CD4-positive, alpha-beta T cell (primary cell): ENCODE results near the gene FYN. TPM values are rescaled to one million over a fixed set of nuclear protein-coding genes. Genes with fewer than 3 reads are reported as not detected.

ENCODE experiments used
- ATAC-seq: fragments of 200-7000 bp; cut with Tn5 transposase; one replicate; pipeline ENCODE4 v1.10.0; 2022; ENCODE audit warnings: mild to moderate bottlenecking; ENCODE audit not compliant: poor library complexity
- CTCF ChIA-PET: fragments of 350-600 bp; sonication (Branson Sonifier 250); formaldehyde crosslinking; loops from one replicate; lab custom pipeline; 2021; ENCODE audit warnings: antibody characterized with exemption, inconsistent platforms; lab: Charles Lee
- POLR2A ChIA-PET: fragments of 350-600 bp; sonication (Branson Sonifier 250); formaldehyde crosslinking; loops from one replicate; lab custom pipeline; 2021; ENCODE audit warnings: antibody characterized with exemption, inconsistent platforms; lab: Charles Lee
- DNase-seq, 14 experiments: peaks; one replicate each; pipeline ENCODE4 v3.0.0-alpha.2; 2013 to 2020; ENCODE audit warnings: mixed read lengths in 2 of 14
- H3K27ac ChIP-seq, 2 donors: one replicate each; pipeline versions ENCODE4 v1.5.1 to v1.7.0; 2013; ENCODE audit warnings: low read length in 2 of 2, low read depth in 1 of 2, mild to moderate bottlenecking in 1 of 2
- H3K27me3 ChIP-seq, 2 experiments: 1 replicate in 1 of 2; 2 replicates in 1 of 2; pipeline versions ENCODE4 v1.6.1 to v1.7.0; 2013; ENCODE audit warnings: low read length in 2 of 2, control low read depth in 1 of 2, mild to moderate bottlenecking in 1 of 2, moderate library complexity in 1 of 2; ENCODE audit not compliant: insufficient read depth in 2 of 2, control insufficient read depth in 1 of 2
- H3K36me3 ChIP-seq: one replicate; pipeline ENCODE4 v1.6.1; 2013; ENCODE audit warnings: low read length, control low read depth; ENCODE audit not compliant: insufficient read depth
- H3K4me1 ChIP-seq: one replicate; pipeline ENCODE4 v1.6.1; 2013; ENCODE audit warnings: low read length, control low read depth; ENCODE audit not compliant: insufficient read depth
- H3K4me3 ChIP-seq: one replicate; pipeline ENCODE4 v1.5.1; 2013; ENCODE audit warnings: mild to moderate bottlenecking, low read length, moderate library complexity
- H3K9me3 ChIP-seq, 2 experiments: 1 replicate in 1 of 2; 2 replicates in 1 of 2; pipeline versions ENCODE4 v1.6.1 to v1.7.0; 2013; ENCODE audit warnings: low read length in 2 of 2, mild to moderate bottlenecking in 2 of 2, control low read depth in 1 of 2, moderate library complexity in 1 of 2; ENCODE audit not compliant: control insufficient read depth in 1 of 2, insufficient read depth in 1 of 2
- H3K27ac Mint-ChIP-seq: one replicate; pipeline ENCODE4 v1.8.0; 2020; ENCODE audit warnings: mixed read lengths
- H3K27me3 Mint-ChIP-seq: one replicate; pipeline ENCODE4 v1.8.0; 2021; ENCODE audit warnings: mixed read lengths
- H3K36me3 Mint-ChIP-seq: one replicate; pipeline ENCODE4 v1.8.0; 2021; ENCODE audit warnings: low read depth, mixed read lengths
- H3K4me1 Mint-ChIP-seq: one replicate; pipeline ENCODE4 v1.8.0; 2021; ENCODE audit warnings: low read depth, mixed read lengths
- H3K4me3 Mint-ChIP-seq: one replicate; pipeline ENCODE4 v1.8.0; 2020; ENCODE audit warnings: mild to moderate bottlenecking, mixed read lengths
- H3K9me3 Mint-ChIP-seq: one replicate; pipeline ENCODE4 v1.8.0; 2020; ENCODE audit warnings: mixed read lengths
- intact Hi-C, 2 experiments: fragments of 100-400 bp; cut with DNase I in 1 of 2; cut with micrococcal nuclease in 1 of 2; formaldehyde crosslinking; loops; one replicate each; pipeline versions ENCODE4 v1.15.1 to v1.9.0; 2023 to 2025; cut with DNase I, micrococcal nuclease
- total RNA-seq, 174 experiments: library from RNA in 2 of 174; stranded (reverse) in 2 of 174; gene quantifications; one replicate each; pipeline ENCODE4 v1.2.3 and lab custom pipeline; 2021 to 2026
- TF ChIP-seq, protein P1 (sequence below): fragments of 200-600 bp; IDR thresholded peaks from one replicate; pipeline ENCODE4 v1.8.0; 2022; ENCODE audit warnings: antibody characterized with exemption, mild to moderate bottlenecking

Gene FYN
- total RNA-seq, 2 experiments from 2014 or later: 419 TPM

DNA sequence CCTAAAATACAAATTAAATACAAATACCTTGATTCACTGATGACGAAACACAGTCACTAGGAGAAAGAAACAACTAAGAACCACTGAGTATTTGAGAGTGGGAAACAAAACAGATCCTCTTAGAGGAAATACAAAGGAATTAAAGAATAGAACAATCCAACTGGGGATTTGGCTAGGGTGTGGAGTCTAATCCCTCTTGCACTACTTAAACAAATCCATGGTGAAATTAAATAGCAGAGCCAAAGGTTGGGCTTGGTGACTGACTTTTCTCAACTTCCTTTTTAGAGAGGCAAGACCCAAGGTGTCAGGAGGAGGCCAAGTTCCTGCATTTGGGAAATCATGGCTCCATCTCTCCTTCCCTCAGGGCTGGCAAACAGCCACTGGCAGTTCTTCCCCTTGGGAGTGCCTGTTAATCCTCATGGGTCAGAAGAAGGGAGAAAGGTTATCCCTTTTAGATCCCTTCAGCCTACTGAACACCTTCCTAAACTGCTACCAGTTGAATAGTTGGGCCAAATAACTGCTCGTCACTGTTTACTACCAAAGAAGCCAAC is 166.3 kb downstream of the FYN start:
- POLR2A ChIA-PET: no interaction called here

DNA sequence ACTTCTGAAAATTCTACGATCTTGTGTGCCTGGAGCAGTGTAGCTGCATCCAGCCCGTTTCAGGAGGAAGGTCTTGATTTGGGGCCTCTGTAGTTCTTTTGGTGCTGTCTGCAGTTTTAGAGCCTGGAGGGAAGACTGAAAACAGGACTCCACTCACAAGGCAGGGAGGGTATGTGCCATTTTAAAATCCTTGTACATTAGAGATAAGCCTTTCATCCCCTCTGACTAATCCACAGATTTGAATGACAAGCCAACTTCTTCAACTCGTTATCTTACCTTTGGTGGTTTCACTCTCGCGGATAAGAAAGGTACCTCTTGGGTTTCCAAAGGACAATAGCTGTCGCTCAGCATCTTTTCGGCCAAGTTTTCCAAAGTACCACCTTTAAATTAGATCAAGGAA is 169.5 kb downstream of the FYN start:
- H3K27ac Mint-ChIP-seq: no peak overlapping the region
- no peaks in the 10 kb centered on the region for H3K27me3 ChIP-seq
- ATAC-seq: no peak
- peaks cover 16% of the 10 kb centered on the region for H3K4me1 ChIP-seq
- ChIA-PET CTCF (no interaction called here), POLR2A (interaction anchor here (1.3 to 1.4 kb wide), 2 partner anchors 290 to 384 kb away, joined by 3 to 4 read pairs; partner anchors contain the start of genes FAM229B and TUBE1)
- no peak overlapping the region for H3K4me3 Mint-ChIP-seq
- H3K27me3 Mint-ChIP-seq: no peaks in the 10 kb centered on the region
- peaks cover 94% of the 10 kb centered on the region for H3K36me3 ChIP-seq
- H3K9me3 ChIP-seq: no peaks in the 10 kb centered on the region
- DNase-seq: no peak
- H3K9me3 Mint-ChIP-seq: no peaks in the 10 kb centered on the region
- TF ChIP-seq, protein P1, sequence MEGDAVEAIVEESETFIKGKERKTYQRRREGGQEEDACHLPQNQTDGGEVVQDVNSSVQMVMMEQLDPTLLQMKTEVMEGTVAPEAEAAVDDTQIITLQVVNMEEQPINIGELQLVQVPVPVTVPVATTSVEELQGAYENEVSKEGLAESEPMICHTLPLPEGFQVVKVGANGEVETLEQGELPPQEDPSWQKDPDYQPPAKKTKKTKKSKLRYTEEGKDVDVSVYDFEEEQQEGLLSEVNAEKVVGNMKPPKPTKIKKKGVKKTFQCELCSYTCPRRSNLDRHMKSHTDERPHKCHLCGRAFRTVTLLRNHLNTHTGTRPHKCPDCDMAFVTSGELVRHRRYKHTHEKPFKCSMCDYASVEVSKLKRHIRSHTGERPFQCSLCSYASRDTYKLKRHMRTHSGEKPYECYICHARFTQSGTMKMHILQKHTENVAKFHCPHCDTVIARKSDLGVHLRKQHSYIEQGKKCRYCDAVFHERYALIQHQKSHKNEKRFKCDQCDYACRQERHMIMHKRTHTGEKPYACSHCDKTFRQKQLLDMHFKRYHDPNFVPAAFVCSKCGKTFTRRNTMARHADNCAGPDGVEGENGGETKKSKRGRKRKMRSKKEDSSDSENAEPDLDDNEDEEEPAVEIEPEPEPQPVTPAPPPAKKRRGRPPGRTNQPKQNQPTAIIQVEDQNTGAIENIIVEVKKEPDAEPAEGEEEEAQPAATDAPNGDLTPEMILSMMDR: no peak
- H3K36me3 Mint-ChIP-seq: peaks cover 95% of the 10 kb centered on the region
- peaks cover 60% of the 10 kb centered on the region for H3K4me1 Mint-ChIP-seq
- intact Hi-C loops: loop anchor here in 1 of 2 experiments (10.0 kb wide), 1 partner anchor 461 kb away; no protein-coding TSS in a partner anchor
- no peak overlapping the region for H3K4me3 ChIP-seq
- no peak overlapping the region for H3K27ac ChIP-seq

More for the DNA sequence above, 166.3 kb downstream of the FYN start:
- Histone ChIP-seq H3K4me1 (peaks cover 15% of the 10 kb centered on the region), H3K27me3 (no peaks in the 10 kb centered on the region), H3K36me3 (peaks cover 79% of the 10 kb centered on the region), H3K9me3 (no peaks in the 10 kb centered on the region), H3K27ac (no peak overlapping the region), H3K4me3 (no peak overlapping the region)
- TF ChIP-seq, protein P1: no peak
- Mint-ChIP-seq H3K36me3 (peaks cover 93% of the 10 kb centered on the region), H3K27me3 (no peaks in the 10 kb centered on the region), H3K9me3 (no peaks in the 10 kb centered on the region), H3K27ac (no peak overlapping the region), H3K4me3 (no peak overlapping the region), H3K4me1 (peaks cover 56% of the 10 kb centered on the region)
- CTCF ChIA-PET: interaction anchor here (0.6 kb wide), 1 partner anchor 39 kb away, joined by 3 read pairs; no protein-coding TSS in a partner anchor
- intact Hi-C loops: loop anchor here in 1 of 2 experiments (10.0 kb wide), 1 partner anchor 458 kb away; no protein-coding TSS in a partner anchor
- DNase-seq (no peak), ATAC-seq (no peak)

DNA sequence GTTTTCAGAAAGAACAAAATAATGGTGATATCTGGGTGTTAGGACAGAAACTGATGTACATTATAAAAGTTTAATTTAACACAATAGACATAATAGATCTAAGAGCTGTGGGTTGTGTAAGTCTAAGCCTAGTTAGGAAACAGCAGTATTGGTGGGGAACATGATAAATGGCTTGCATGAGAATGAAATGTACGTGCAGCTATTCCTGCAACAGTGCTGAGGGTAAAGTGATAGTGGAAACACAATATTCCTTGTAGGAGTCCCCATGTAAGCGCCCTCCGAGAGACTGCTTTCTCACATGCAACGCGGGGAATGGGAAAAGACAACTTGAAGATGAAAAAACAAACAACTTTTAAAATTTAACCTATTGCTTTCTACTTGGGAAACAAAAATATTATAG is 171.0 kb downstream of the FYN start:
- Histone ChIP-seq H3K27me3 (no peaks in the 10 kb centered on the region), H3K9me3 (no peaks in the 10 kb centered on the region), H3K4me3 (no peak overlapping the region), H3K27ac (no peak overlapping the region), H3K36me3 (peaks cover 92% of the 10 kb centered on the region), H3K4me1 (peaks cover 19% of the 10 kb centered on the region)
- ATAC-seq: no peak
- intact Hi-C loops: loop anchor here in 1 of 2 experiments (10.0 kb wide), 1 partner anchor 463 kb away; no protein-coding TSS in a partner anchor
- TF ChIP-seq, protein P1: no peak
- H3K27me3 Mint-ChIP-seq: no peaks in the 10 kb centered on the region
- ChIA-PET POLR2A (interaction anchor here (1.3 kb wide), 1 partner anchor 385 kb away, joined by 3 read pairs; the partner anchor contains the start of genes FAM229B and TUBE1), CTCF (no interaction called here)
- peaks cover 97% of the 10 kb centered on the region for H3K36me3 Mint-ChIP-seq
- no peaks in the 10 kb centered on the region for H3K9me3 Mint-ChIP-seq
- no peak for DNase-seq
- H3K4me3 Mint-ChIP-seq: no peak overlapping the region
- peaks cover 58% of the 10 kb centered on the region for H3K4me1 Mint-ChIP-seq
- no peak overlapping the region for H3K27ac Mint-ChIP-seq
